SK-N-SH (cell line): ENCODE measurements around the gene HSBP1.

Source experiments
- CTCF ChIP-seq: fragments of 200-600 bp; sonication (generic); IDR thresholded peaks from 2 replicates; pipeline ENCODE4 v1.6.1; 2017; ENCODE audit warnings: antibody characterized with exemption, mild to moderate bottlenecking, moderate library complexity
- EP300 ChIP-seq, 2 experiments: IDR thresholded peaks; 2 replicates each; pipeline versions ENCODE4 v1.4.0 to v1.6.1; 2012; ENCODE audit warnings: borderline replicate concordance in 1 of 2, low read depth in 1 of 2, low read length in 1 of 2
- FOSL2 ChIP-seq: IDR thresholded peaks from 2 replicates; pipeline ENCODE4 v1.4.0; 2012; ENCODE audit warnings: low read depth, mild to moderate bottlenecking, moderate library complexity, borderline replicate concordance
- MEF2A ChIP-seq: IDR thresholded peaks from 2 replicates; pipeline ENCODE4 v1.4.0; 2012; ENCODE audit warnings: low read depth, borderline replicate concordance
- MXI1 ChIP-seq: IDR thresholded peaks from 2 replicates; pipeline ENCODE4 v1.6.1; 2012; ENCODE audit warnings: mild to moderate bottlenecking, low read depth, low read length, improper control_type of control experiment
- PBX3 ChIP-seq: IDR thresholded peaks from 2 replicates; pipeline ENCODE4; 2012
- POLR2AphosphoS5 ChIP-seq: IDR thresholded peaks from 2 replicates; pipeline ENCODE4 v1.6.1; 2012; ENCODE audit warnings: low read depth, low read length
- RAD21 ChIP-seq: IDR thresholded peaks from 2 replicates; pipeline ENCODE4 v1.6.1; 2012; ENCODE audit warnings: mild to moderate bottlenecking, low read length
- RCOR1 ChIP-seq: fragments of 150-350 bp; IDR thresholded peaks from 2 replicates; pipeline ENCODE4 v1.6.1; 2017; ENCODE audit warnings: antibody characterized with exemption, low read length
- REST ChIP-seq: IDR thresholded peaks from 2 replicates; pipeline ENCODE4 v1.6.1; 2012; ENCODE audit warnings: mild to moderate bottlenecking, low read depth, low read length, moderate library complexity
- TAF1 ChIP-seq: IDR thresholded peaks from 2 replicates; pipeline ENCODE4 v1.6.1; 2012; ENCODE audit warnings: low read depth, mild to moderate bottlenecking, low read length, moderate library complexity, borderline replicate concordance
- TCF12 ChIP-seq: IDR thresholded peaks from 2 replicates; pipeline ENCODE4 v1.4.0; 2012
- TEAD4 ChIP-seq: IDR thresholded peaks from 2 replicates; pipeline ENCODE4 v1.4.0; 2012; ENCODE audit warnings: mild to moderate bottlenecking, borderline replicate concordance; ENCODE audit not compliant: insufficient read depth
- YY1 ChIP-seq: IDR thresholded peaks from 2 replicates; pipeline ENCODE4 v1.4.0; 2012; ENCODE audit warnings: low read depth, mild to moderate bottlenecking

GRCh38 chr16:83813823-83814658 lies 6.3 kb downstream of the HSBP1 start:
- TF ChIP-seq CTCF = no peak
- no peak for TF ChIP-seq YY1
- no peak for TF ChIP-seq RCOR1
- TF ChIP-seq TAF1 = no peak
- no peak for TF ChIP-seq EP300 (IDR thresholded peaks at IDR 0.05; ENCODE audit: borderline replicate concordance in 1 of 2, low read depth in 1 of 2, low read length in 1 of 2)
- TF ChIP-seq MXI1 = no peak
- TF ChIP-seq RAD21 = no peak
- TF ChIP-seq TCF12 = peak; percentile 86
- TF ChIP-seq FOSL2 = no peak
- TF ChIP-seq POLR2AphosphoS5 = 0 out of 2 replicates have a peak, but pooled peaks have one; percentile 13
- TF ChIP-seq REST = no peak
- TF ChIP-seq MEF2A = no peak
- no peak for TF ChIP-seq TEAD4
- TF ChIP-seq PBX3 = no peak
